NCI-H2029 treated with DMSO at 0.1 percent for 48 hours (cell line): ENCODE measurements around the gene EWSR1.
"Not testable (repeated sequence)": the region's sequence is repeated elsewhere in the genome, so short reads cannot be mapped to it uniquely, and the experiment has no call there.

Experiments
- DNase-seq: peaks from one replicate; lab custom pipeline; 2025; lab: John Stamatoyannopoulos, UW

The EWSR1 gene

GRCh38 chr22:29339381-29340235, 71.5 kb downstream of the EWSR1 start:
- DNase-seq: no peak

GRCh38 chr22:29340566-29340965, 72.5 kb downstream of the EWSR1 start:
- no peak for DNase-seq

GRCh38 chr22:29341056-29341848, 73.2 kb downstream of the EWSR1 start:
- DNase-seq: no peak

- DNase-seq: no peak
Observed at GRCh38 chr22:29341849-29342127, 73.7 kb downstream of the EWSR1 start.

GRCh38 chr22:29342177-29342576, 74.1 kb downstream of the EWSR1 start:
- DNase-seq: no peak

GRCh38 chr22:29342577-29343312, 74.7 kb downstream of the EWSR1 start:
- no peak for DNase-seq

GRCh38 chr22:29343313-29343805, 75.3 kb downstream of the EWSR1 start:
- peak; percentile 43 for DNase-seq

- peak; percentile 90 for DNase-seq
Observed at GRCh38 chr22:29344137-29344536, 76.1 kb downstream of the EWSR1 start.

GRCh38 chr22:29344889-29345288, 76.8 kb downstream of the EWSR1 start:
- DNase-seq: not testable (repeated sequence)

GRCh38 chr22:29345932-29346331, 77.9 kb downstream of the EWSR1 start:
- no peak for DNase-seq

GRCh38 chr22:29346659-29347058, 78.6 kb downstream of the EWSR1 start:
- DNase-seq: no peak

GRCh38 chr22:29348041-29348440, 80.0 kb downstream of the EWSR1 start:
- no peak for DNase-seq

- DNase-seq: peak; percentile 20
Observed at GRCh38 chr22:29348956-29349355, 80.9 kb downstream of the EWSR1 start.
